HS-27A (cell line): ENCODE data around the gene ARHGAP27.

Source experiments
- DNase-seq: peaks from one replicate; pipeline ENCODE4 v3.0.0-alpha.2; 2012; ENCODE audit warnings: low read depth, missing footprints

The ARHGAP27 gene

DNA sequence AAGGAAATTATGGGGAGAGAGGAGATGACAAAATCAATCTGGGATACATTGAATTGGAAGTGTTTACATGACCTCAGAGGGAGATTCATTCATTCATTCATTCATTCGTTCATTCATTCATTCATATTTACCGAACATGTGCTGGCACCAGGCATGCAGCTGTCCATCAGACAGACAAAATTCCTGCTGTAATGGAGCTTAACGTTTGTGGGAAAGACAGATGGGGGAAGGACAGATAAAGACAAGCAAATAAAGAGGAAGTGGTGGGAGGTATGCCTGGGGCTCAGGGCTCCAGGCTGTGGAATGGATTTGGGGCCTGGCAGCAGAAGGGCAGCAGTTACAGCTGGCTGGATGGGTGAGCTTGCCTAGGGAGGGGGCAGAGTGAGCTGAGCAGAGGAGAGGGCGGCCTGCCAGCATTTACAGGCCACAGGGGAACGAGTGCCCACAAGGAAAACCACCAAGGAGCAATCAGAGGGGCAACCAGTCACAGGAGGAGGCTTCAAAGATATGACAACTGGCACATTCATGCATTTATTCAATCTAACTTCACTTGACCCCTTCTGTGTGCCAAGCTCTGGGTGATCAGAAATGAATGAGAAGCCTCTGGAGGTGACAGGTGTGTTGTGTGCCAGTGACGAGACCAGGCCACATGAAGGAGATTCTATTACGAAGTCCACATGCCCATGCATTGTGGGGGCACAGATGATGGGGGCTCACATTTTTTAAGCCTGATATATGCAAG, 48.5 kb downstream of the ARHGAP27 start:
- no peak for DNase-seq

DNA sequence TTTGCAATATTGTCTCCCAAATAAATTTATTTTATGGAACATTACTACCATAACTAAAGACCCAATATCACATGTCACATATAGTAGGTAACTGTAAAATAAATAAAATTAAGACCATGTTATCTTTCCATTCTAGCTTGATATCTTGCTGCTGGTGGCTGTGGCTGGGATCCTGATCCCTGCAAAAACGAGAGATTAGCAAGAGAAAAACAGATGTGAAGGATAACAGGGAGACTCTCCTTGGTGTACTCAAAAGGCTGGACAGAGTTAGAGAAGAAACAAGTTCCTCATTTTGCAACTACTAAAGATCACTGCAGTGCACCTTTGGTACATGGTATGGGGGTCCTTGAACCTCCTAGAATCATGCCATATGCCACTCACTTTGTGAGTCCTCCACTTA, 49.7 kb downstream of the ARHGAP27 start:
- DNase-seq: no peak

DNA sequence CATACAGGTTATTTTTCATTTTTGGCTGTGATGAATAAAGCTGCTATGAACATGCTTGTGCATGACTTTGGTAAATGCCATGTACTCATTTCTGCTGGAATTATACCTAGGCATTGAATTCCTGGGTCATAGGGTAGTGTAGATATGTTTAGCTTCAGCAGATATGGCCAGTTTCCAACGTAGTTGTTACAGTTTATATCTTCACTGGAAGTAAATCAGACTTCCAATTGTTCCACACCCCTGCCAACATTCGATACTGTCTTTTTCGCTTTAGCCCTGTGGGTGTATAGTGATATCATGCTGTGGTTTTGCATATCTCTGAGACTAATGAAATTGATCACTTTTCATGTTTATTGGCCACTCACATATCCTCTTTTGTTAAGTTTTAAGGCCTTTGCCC, 50.4 kb downstream of the ARHGAP27 start:
- no peak for DNase-seq

DNA sequence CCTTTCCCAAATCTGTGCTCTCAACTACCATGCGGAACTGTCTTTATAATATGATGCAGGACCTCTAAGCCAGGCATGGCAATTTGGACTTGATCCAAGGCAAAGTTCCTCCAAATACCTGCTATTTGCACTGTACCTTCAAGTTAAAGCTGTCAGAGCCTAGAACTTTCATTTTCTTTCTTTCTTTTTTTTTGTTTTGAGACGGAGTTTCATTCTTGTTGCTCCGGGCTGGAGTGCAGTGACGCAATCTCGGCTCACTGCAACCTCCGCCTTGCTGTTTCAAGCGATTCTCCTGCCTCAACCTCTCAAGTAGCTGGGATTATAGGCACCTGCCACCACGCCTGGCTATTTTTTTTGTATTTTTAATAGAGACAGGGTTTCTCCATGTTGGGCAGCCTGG, 51.7 kb downstream of the ARHGAP27 start:
- DNase-seq: no peak

DNA sequence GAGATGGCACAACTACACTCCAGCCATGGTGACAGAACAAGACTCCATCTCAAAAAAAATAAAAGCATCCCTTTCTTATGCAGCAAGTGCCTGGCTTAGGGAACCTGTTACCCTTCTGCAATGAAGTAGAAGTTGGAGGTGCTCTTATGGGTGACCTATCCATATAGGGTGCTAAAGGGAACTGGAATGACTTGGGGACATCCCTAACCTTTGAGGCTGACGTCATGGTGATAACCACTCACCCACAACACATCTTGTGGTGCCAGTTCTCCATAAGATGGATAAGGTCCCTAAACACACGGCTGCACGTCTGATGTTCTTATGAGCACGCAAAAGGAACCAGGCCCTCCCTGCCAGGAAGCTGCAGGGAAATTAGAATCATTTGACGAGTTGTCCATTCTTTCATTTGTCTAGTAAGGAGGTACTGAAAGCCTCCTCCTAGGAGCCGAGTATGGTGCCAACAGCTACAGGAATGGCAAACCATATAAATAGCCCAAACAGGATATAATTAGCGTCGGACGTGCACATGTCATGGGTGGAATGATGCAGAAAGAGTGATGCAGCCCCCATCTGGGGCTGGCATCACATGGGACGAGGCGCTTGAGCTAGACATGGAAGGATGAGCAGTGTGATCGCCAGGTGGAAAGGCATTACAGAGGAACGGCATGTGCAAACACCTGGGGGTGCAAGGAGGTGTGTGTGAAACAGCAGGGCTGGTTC, 52.5 kb downstream of the ARHGAP27 start:
- DNase-seq: no peak

DNA sequence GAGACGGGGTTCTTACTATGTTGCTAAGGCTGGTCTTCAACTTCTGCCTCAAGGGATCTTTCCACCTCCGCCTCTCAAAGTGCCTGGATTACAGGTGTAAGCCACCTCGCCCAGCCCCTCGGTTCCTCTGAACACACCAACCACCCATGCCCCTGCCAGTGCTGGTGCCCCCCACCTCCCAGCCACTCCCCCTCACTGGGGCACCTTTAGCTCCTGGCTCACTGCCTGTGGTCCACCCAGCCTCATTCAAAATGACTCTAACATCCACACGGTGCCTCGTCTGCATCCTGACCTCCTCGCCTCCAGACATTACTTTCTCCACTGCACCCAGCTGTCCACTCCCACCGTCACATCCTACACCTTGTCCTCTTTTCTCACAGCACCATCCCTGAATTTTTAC, 55.3 kb downstream of the ARHGAP27 start:
- no peak for DNase-seq

DNA sequence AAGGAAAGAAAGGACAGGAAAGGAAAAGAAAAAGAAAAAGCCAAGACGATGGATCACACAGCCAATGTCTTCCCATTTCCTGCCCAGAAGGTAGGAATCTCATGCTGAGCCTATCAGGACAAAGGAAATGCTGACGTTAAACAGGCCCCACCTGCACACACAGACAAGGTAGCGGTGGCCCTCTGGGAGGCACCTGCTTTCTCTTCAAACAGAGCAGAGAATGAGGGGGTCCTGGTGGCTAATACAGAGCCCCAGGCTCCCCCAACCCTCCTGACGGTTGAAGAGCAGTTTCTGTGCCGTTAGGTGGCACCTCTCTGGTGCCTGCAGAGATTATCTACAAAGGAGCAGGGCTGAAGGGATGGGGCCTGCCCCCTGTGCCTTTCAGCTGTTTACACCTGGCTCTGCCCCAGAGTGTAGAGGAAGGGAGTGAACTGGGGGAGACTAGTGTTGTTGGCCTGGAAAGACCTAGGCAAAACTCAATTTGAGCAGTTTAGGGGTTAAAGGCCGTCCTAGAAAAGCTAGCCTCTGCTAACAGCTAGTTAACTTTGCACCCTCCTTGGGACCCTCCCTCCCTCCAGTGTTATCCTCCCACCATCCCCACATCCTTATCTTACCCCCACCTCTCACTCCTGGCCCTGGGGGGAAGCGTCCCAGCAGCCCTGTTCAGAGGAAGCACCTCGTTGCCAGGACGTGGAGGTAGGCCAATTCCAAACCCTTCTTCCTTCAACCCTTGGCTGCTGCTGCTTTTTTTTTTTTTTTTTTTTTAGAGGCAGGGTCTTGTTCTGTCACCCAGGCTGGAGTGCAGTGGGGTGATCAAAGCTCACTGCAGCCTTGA, 56.3 kb downstream of the ARHGAP27 start:
- DNase-seq: no peak

DNA sequence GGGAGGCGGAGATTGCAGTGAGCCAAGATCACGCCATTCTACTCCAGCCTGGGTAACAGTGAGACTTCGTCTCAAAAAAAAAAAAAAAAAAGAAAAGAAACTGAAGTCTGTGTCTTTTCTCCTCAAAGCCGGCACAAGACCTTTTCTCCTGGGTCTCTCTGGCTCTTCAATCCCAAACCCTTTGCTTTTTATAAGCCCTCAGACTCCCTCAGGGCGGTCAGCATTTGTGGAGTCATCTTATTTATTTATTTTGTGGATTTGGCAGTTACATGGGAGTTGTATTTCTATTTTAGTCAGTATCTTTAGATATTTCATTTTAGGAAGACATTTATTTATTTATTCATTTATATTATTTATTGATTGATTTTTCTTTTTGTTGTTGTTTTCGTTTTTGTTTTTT, 58.2 kb downstream of the ARHGAP27 start:
- DNase-seq: no peak

DNA sequence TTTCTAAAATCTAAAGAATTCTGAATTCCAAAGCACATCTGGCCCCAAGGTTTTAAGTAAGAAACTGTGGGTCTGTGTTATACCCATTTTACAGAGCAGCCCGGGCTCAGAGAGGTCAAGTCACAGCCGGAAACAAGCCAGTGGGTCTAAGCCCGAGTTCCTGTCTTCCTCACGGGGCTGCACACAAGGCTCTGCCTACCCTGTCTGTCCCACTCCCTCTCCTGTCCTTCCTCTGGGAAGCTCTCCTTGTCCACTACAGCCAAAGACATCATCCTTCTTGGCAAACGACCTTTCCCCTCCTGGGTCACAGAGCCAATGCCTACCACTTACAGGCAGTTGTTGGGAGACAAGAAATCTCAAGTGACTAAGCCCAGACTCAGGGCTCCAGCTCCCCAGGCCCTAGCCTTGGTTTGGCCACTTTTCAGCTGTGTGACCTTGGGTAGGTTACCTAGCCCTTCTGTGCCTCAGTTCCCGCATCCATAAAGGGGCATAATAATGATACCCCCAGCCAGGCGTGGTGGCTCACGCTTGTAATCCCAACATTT, 60.3 kb downstream of the ARHGAP27 start:
- DNase-seq: no peak

DNA sequence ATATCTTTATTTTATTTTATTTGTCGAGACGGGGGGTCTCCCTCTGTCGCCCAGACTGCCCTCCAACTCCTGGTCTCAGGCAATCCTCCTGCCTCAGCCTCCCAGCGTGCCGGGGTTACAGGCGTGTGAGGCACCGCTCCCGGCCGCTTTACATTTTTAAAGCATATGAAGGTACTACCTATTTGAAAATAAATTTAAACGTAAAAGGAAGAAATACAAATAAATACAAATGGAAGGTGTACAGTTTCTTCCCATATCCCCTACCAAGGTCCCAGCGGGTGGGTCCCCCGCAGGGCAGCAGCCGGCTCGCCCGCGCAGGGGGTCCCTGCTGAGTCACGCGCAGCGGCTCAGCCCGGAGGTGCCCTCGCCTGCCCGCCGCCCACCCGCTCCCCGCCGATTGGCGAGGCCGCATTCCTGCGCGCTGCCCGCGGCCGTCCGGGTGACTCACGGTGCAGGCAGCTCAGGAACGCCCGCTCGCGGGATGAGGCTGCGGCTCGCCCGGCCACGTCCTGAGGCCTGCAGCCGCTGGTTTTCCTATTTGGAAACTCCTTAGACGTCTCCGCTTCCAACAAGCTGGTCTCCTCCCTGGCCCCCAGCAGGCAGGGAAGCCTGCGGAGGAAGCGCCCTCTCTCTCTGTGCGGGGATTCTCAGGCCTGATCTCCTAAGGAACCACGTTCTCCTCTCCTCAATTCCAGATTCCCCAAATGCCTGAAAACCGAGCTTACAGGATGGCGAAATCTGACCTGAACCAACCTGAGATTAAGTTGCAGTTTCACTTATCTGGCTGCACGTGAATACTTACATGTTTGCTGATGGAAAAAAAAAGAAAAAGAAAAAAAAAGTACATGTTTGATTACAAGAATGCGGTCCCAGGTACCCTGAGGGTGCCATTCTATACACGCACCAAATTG, 61.0 kb downstream of the ARHGAP27 start:
- peak; percentile 98 for DNase-seq

DNA sequence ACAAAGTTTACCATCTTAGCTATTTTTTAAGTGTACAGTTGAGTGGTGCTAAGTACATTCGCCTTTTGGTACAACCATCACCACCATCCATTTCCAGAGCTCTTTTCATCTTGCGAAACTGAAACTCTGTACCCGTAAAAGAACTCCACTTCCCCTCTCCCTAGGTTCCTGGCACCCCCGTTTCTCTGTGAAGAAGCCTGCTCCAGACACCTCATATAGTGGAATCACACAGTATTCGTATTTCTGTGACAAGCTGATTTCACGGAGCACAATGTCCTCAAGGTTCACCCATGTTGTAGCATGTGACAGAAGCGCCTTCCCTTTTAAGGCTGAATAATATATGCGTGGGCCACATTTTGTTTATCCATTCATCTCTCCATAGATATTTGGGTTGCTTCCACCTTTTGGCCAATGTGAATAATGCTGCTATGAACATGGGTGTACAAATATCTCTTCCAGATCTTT, 61.7 kb downstream of the ARHGAP27 start:
- DNase-seq: peak; percentile 27

DNA sequence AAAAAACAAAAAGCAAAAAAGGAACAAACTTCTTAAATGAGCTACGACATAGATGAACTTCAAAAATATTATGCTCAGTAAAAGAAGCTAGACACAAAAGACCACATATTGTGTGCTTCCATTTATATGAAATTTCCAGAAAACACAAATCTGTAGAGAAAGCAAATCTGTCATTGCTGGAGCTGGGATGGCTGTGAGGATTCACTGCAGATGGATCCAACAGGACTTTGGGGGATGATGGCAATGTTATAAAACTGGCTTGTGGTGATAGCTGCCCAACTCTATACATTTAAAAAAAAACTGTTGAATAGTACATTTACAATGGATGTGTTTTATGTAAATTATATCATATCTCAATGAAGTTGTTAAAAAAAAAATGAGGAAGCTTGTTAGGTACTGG, 63.2 kb downstream of the ARHGAP27 start:
- DNase-seq: no peak

DNA sequence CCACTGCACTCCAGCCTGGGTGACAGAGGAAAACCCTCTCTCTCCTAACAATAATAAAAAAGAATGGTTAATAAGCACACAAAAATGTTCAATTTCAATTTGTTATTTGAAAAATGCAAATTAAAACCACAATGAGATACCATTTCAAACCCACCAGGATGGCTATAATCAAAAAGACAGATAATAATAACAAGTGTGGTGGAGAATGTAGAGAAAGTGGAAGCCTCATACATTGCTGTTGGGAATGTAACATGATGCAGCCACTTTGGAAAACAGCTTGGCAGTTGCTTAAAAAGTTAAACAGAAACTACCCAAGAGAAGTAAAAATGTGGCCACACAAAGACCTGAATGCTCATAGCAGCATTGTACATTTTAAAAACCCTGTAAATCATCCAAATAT, 64.0 kb downstream of the ARHGAP27 start:
- DNase-seq: peak; percentile 54

DNA sequence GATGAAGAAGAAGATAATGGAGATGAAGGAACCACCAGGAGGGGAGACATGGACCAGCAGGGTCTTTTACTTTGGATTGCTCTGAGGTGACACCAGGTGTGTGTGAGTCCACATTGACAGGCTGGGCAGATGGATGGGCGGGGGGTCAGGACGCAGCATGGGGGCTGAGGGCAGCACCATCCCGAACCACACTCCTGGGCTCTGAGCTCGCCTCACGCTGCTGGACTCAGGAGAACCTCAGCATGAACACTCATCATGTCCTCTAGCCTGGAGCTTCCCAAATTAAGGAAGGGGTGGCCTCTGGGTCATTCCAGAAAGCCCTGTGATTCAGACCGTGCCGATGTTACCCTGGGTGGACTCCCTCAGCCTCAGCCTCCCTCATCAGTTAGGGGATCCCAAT, 65.5 kb downstream of the ARHGAP27 start:
- no peak for DNase-seq

DNA sequence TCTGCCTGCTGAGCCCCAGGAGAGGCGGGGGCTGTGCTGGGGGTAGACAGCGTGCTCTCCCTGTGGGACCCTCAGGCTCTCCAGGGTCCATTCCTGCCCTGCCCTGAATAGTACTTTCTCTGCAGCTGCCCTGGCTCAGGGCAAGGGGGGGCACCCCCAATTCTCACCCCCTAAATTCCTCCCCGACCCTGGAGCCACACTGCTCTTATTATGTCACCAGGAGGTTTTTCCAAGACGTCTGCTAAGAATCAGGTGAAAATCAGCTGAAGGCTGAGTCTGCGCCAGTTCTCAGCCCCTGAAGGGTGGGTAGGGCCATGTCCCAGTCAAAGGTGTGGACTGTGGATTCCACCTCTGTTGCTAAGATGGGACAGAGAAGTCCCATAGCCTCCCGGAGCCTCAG, 66.0 kb downstream of the ARHGAP27 start:
- no peak for DNase-seq

DNA sequence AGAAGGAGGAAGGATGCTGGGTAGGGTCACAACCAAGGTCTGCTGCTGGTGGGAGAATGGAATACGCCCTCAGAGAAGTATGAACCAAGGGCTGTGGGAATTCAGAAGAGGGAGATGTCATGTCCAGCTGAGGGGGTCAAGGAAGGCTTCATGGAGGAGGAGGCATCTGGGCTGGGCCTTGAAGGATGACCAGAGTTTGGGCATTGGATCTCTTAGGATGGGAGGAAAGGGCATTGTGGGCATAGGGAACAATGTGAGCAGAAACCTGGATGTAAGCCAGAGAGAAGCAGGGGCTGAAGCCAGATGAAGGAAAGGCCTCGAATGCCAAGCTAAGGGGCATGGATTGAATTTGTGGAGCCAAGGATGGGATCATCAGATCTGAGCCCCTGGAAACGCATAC, 66.6 kb downstream of the ARHGAP27 start:
- DNase-seq: no peak

DNA sequence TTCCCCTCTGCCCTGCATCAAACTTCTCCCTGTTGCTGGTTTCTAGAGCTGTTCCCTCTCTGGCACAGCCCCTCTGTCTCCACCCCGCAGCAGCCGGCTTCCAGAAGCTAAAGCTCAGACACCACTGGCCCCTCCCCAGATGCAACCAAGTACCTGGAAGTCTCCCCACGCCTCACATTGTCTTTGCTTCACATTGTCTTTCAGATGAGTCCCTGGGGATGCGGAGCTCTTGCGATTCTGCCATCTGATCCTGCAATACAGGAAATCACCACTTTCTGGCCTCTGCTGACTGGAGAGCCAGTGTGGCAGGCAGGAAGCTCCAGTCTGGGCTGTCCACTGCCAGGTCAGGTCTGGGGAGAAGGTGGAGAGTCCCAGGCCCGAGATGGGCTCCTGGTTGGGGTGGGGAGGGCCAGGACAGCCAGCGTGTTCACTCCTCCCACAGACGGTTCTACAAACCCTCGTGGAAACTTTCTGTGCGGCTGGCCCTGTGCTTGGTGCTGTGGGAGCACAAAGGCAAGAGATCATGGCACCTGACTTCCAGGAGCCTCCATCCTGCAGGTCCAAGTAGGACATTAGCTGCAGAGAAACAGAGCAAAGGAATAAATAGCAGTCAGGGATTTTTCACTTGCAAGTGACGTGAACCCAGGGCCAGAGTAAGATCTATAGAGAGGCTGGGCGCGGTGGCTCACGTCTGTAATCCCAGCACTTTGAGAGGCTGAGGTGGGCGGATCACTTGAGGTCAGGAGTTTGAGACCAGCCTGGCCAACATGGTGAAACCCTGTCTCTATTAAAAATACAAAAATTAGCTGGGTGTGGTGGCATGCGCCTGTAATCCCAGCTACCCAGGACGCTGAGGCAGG, 67.9 kb downstream of the ARHGAP27 start:
- DNase-seq: no peak

DNA sequence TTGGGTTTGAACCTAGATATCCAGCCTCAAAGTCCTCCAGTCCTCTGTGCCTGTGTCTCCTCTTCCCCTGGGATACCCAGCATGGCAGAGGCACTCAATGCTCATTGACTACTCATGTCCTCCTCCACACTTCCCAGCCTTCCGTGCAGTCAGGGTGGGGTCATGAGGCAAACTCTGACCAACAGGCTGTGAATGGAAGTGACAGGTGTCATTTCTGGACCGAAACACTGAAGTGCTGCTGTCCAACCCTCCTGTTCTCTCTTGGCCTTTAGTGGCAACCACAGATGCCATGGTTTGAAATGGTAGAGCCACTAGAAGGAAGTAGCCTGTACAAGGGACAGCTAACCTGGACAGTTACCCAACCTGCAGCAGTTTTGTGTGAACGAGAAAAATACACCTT, 69.2 kb downstream of the ARHGAP27 start:
- DNase-seq: no peak

DNA sequence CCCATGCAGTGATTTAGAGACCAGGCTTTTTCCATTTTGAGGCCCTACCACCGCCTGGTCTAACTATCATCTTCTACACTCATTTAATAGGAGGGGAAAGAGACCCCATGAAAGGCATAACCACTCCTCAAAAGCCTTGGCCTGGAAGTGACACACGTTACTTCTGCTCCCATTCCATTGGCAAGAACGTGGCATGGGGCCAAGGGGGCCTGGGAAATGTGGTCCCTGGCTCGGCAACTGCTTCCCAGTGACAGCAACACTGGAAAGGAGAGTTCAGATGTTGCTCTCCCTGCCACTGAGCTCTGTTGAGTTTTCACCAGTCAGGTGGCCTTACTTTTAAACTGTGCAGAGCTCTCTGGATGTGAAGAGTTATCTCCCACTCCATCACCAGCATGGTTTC, 70.7 kb downstream of the ARHGAP27 start:
- no peak for DNase-seq

DNA sequence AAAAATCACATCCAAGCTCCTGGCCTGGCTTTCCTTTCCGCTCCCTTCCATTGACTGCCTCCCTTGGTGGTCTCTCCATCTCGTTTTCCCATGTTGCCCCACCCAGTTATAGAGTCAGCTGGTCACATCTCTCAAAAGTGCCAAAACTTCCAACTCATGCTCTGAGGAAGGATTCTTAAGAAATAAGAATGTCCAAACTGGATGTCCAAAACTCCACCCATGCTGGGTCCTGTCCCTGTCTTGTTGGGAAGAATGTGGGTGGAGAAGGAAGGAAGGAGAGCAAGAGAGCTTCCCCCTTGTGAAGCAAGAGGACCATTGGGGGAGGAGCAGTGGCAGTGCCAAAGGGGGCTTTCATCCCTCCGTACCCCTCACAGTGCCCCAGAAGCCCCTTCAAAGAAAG, 71.2 kb downstream of the ARHGAP27 start:
- no peak for DNase-seq
